Middle frontal gyrus (tissue), 1 donor: Measurements from ENCODE around the gene RAI1.
"Not testable (repeated sequence)": the region's sequence is repeated elsewhere in the genome, so short reads cannot be mapped to it uniquely, and the experiment has no call there.

Source experiments
- DNase-seq: peaks from one replicate; pipeline ENCODE4 v3.0.0-alpha.2; 2015; ENCODE audit warnings: low spot score; ENCODE audit errors: extremely low spot score

The RAI1 gene, protein sequence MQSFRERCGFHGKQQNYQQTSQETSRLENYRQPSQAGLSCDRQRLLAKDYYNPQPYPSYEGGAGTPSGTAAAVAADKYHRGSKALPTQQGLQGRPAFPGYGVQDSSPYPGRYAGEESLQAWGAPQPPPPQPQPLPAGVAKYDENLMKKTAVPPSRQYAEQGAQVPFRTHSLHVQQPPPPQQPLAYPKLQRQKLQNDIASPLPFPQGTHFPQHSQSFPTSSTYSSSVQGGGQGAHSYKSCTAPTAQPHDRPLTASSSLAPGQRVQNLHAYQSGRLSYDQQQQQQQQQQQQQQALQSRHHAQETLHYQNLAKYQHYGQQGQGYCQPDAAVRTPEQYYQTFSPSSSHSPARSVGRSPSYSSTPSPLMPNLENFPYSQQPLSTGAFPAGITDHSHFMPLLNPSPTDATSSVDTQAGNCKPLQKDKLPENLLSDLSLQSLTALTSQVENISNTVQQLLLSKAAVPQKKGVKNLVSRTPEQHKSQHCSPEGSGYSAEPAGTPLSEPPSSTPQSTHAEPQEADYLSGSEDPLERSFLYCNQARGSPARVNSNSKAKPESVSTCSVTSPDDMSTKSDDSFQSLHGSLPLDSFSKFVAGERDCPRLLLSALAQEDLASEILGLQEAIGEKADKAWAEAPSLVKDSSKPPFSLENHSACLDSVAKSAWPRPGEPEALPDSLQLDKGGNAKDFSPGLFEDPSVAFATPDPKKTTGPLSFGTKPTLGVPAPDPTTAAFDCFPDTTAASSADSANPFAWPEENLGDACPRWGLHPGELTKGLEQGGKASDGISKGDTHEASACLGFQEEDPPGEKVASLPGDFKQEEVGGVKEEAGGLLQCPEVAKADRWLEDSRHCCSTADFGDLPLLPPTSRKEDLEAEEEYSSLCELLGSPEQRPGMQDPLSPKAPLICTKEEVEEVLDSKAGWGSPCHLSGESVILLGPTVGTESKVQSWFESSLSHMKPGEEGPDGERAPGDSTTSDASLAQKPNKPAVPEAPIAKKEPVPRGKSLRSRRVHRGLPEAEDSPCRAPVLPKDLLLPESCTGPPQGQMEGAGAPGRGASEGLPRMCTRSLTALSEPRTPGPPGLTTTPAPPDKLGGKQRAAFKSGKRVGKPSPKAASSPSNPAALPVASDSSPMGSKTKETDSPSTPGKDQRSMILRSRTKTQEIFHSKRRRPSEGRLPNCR (N-terminal part only)

DNA sequence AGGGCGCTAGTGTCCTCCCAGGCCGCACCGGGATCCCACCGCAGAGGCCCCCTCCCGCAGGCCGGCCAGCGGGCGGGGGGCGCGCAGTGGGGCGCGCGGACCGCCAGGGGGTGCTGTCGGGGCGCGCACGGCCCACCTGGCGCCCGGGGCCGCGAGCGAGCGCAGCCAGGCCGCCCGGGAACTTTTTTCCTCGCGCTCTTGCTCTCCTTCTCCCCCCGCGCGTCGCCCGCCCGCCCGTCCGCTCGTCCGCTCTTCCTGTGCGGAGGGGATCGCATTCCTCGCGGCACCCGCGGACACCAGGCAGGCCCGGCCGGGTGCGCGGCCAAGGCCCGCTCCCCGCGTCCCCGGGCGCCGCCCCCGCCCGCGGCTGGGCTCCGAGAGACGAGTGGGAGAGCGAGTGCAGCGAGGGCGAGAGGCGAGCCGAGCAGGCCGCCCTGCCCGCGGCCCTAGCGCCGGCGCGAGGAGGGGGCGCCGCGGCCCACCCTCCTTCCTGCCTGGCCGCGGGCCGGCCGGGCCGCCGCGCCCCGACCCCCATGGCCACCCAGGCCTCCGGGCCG lies at the start of gene RAI1:
Gene RAI1, plus strand, starts transcription at position 272 of the 557 bp plus-strand sequence. CDS start 111,491 bp downstream, outside the sequence.
- DNase-seq = peak; percentile 61

DNA sequence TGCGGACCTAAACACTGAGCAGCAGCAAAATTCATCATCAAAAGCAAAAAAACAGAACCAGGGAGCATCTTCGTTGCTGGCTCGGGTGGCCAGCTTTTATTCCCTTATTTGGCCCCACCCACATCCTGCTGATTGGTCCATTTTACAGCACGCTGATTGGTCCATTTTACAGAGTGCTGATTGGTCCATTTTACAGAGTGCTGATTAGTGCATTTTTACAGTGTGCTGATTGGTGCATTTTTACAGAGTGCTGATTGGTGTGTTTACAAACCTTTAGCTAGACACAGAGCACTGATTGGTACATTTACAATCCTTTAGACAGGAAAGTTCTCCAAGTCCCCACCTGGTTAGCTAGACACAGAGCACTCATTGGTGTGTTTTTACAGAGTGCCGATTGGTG lies 48.6 kb upstream of the RAI1 start:
- DNase-seq = not testable (repeated sequence)

DNA sequence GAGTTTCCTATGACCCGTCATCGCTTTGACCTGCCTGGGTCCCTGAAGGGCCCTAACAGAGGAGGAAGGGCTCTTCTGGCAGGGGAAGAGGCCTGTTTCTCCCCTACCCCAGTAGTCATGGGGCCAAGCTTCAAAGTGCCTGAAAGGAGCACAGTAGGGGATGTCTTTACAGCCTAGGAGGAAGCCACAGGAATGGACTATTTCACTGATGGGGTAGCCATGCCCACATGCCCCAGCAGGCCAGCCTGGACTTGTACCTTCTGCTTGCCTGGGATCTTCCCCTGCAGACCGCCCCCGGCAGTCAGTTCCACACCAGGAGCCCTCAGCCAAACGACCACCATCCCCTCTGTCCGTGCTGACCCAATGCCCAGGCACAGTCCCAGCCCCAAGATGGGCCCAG lies 47.9 kb upstream of the RAI1 start:
- DNase-seq = no peak

DNA sequence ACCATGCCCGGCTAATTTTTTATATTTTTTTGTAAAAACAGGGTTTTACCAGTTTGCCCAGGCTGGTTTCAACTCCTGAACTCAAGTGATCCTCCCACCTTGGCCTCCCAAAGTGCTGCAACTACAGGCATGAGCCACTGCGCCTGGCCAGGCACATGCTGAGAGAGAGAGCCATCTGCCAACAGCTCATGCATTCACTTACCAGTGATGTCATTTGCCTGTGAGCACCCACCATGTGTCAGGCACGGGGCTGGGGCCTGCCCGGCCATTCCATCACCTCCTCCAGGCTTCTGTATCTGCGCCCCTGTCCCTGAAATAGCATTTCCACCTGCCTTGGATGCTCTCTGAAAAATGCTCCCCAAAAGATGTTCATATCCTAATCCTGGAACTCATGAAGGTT lies 46.1 kb upstream of the RAI1 start:
- no peak for DNase-seq

DNA sequence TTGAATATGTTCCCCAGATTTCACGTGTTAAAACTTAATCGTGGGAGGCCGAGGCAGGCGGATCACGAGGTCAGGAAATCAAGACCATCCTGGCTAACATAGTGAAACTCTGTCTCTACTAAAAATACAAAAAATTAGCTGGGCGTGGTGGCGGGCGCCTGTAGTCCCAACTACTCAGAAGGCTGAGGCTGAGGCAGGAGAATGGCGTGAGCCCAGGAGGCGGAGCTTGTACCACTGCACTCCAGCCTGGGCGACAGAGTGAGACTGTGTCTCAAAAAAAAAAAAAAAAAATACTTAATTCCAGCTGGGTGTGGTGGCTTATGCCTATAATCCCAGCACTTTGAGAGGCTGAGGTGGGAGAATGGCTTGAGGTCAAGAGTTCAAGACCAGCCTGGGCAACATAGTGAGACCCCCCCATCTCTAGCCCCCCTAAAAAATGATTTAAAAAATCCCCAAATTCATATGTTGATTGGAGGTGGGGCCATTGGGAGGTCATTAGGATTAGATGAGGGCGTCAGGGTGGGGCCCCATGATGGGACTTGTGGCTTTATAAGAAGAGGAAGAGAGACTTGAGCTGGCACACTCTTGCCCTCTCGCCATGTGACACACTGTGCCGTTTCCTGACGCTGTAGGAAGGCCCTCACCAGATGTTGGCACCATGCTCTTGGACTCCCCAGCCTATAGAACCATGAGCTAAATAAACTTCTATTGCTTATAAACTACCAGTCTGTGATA lies 45.6 kb upstream of the RAI1 start:
- not testable (repeated sequence) for DNase-seq

DNA sequence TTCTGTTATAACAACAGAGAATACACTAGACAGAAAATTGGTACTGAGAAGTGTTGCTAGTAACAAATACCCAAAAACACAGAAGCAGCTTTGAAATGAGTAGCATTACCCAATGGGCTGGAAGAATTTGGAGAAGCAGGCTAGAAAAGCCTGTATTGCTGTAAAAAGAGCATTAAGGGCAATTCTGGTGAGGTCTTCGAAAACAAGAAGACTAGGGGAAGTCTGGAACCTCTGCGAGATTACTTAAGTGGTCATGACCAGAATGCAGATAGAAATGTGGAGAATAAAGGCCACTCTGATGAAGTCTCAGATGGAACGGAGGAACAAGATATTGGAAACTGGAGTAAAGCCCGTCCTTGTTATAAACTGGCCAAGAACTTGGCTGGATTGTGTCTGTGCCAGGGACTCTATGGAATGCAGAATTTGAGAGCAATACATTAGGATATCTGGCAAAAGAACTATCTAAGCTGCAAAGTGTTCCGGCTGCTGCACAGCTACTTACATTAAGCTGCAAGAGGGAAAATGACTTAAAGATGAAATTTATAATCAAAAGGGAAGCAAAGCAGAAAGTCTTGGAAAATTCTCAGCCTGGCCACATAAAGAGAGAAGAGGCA lies 44.9 kb upstream of the RAI1 start:
- DNase-seq = no peak

DNA sequence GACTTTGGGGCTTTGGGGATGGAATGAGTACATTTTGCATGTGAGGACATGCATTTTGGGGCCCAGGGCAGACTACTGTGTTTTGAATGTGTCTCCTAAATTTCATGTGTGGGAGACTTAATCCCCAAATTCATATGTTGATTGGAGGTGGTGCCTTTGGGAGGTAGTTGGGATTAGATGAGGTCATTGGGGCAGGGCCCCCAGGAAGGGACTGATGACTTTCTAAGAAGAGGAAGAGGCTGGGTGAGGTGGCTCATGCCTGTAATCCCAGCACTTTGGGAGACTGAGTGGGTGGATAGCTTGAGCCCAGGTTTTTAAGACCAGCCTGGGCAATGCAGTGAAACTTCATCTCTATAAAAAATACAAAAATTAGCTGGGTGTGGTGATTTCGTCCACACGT lies 42.8 kb upstream of the RAI1 start:
- DNase-seq = no peak

DNA sequence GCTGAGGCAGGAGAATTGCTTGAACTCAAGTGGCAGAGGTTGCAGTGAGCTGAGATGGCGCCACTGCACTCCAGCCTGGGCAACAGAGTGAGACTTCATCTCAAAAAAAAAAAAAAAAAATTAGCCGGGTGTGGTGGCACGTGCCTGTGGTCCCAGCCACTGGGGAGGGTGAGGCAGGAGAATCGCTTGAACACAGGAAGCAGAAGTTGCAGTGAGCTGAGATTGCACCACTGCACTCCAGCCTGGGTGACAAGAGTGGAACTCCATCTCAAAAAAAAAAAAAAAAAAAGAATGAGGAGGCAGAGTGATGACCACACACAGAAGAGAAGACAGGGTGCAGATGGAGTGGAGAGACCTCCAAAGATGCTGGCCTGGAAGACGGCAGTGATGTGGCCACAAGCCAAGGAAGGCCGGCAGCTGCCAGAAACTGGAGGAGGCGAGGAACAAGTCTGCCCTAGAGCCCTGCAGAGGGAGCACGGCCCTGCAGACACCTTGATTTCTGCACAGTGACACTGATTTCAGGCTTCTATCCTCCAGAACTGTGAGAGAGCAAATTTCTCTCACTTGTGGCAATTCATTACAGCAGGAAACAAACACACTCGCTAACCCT lies 41.5 kb upstream of the RAI1 start:
- DNase-seq = not testable (repeated sequence)

DNA sequence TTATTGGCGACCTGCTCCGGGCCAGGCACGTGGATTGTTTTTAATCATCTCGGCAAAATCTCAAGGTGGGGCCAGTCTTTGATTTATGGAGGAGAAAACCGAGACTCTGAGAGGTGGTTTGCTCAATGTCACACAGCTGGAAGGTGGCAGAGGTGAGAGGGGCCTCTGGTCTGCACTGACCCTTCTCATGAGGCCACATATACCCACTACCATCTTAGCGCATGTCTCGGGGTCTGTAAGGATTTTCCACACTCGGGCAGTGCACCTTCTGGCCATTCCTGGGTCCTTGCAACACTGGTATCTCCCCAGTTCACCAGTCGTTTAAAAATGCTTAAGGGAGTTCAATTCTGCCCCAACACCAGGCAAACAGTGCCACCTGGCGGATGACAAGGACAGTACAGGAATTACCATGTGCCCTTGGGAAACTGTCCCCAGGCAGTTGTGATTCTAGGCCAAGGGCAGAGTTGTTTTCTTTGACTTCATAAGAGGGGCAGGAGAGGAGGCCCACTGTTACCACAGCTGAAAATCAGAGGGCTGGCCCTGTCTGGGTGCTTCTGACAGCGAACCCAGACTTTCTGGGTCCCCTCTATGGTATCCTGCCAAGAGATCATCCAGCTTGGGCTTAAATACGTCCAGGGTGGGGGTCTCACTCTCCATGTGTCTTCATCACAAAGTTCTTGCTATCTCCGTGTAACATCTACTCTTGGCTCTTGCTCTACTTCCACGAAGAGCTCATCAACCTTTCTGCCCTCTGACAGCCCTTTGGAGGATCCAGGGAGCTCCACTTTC lies 39.4 kb upstream of the RAI1 start:
- DNase-seq = peak; percentile 63

DNA sequence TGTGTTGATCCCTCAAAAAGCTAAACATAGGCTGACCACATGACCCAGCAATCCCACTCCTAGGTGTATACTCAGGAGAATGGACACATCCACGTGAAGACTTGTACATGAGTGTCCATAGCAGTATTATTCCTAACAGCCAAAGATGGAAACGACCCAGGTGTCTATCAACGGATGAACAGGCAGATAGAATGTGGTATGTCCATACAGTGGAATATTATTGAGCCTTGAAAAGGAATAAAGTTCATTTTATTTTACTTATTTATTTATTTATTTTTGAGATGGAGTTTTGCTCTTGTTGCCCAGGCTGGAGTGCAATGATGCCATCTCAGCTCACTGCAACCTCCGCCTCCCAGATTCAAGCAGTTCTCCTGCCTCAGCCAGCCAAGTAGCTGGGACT lies 36.1 kb upstream of the RAI1 start:
- not testable (repeated sequence) for DNase-seq

DNA sequence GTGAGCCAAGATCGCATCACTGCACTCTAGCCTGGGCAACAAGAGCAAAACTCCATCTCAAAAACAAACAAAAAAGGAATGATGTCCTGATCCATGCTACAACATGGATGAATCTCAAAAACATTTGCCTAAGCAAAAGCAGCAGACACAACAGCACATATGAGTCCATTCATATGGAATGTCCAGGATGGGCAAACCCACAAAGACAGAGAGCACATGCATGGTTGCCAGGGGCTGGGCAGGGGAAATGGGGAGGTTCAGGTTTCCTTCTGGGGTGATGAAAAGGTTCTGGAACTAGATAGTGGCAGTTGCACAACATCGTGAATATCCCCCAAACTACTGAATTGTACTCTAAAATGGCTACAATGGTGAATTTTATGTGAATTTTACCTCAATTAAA lies 35.3 kb upstream of the RAI1 start:
- DNase-seq = no peak

DNA sequence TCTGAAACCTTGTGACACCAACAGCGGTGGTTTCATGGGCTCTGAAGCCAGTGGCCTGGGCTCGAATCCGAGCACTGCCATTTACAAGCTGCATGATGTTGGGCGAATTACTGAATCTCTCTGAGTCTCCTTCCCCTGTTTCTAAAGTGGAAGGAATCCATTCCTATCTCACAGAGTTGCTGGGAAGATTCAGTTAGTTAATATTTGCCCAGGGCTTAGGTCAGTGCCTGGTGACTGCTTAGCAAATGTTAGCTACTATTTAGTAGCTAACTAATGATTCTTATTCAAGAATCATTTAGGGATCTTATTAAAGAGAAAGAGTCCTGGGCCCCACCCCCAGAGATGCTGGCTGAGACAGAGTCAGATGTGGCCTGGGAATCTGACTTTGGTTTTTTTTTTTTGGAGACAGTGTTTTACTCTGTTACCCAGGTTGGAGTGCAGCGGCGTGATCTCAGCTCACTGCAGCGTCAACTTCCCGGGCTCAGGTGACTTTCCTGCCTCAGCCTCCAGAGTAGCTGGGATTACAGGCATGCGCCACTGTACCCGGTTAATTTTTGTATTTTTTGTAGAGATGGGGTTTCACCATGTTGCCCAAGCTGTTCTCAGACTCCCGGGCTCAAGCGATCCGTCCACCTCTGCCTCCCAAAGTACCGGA lies 33.6 kb upstream of the RAI1 start:
- DNase-seq = no peak

DNA sequence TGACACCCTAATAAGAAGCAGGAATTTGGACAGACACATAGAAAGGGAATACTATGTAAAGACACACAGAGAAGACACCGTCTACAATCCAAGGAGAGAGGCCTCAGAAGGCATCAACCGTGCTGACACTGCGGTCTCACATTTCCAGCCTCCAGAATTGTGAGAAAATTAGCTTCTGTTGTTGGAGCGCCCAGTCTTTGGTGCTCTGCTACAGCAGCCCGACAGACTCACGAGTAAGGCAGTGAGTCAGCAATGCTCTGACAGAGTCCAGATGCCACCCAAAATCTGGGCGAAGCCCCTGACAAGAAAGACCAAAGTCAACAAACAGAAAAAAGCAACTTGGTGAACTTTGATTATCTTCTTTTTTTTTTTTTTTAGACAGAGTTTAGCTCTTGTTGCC lies 32.5 kb upstream of the RAI1 start:
- DNase-seq = no peak

DNA sequence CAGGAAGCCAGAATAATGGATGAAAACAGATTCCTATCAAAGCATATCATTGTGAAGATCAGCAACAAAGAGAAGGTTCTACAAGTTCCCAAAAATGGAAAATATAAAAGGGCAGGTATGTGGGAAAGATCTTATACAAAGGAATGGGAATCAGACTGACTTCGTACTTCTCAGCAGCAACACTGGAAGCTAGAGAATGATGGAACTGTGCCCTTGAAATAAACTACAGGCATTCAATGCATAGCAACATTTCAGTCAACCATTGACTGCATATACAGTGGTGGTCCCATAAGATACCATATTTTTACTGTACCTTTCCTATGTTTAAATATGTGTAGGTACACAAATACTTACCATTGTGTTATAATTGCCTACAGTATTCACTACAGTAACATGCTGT lies 30.3 kb upstream of the RAI1 start:
- DNase-seq = no peak

DNA sequence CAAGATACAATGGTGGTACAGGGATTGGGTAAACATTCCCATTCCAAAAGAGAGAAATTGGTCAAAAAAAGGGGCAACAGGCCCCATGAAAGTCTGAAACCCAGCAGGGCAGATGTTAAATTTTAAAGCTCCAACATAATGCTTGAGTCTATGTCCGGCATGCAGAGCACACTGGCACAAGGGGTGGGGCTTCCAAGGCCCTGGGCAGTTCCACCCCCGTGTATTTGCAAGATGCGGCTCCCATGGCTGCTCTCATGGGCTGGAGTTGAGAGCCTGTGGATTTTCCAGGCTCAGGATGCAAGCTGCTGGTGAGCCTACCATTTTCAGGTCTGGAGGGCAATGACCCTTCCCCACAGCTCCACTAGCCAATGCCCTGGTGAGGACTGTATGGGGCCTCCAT lies 27.9 kb upstream of the RAI1 start:
- no peak for DNase-seq

DNA sequence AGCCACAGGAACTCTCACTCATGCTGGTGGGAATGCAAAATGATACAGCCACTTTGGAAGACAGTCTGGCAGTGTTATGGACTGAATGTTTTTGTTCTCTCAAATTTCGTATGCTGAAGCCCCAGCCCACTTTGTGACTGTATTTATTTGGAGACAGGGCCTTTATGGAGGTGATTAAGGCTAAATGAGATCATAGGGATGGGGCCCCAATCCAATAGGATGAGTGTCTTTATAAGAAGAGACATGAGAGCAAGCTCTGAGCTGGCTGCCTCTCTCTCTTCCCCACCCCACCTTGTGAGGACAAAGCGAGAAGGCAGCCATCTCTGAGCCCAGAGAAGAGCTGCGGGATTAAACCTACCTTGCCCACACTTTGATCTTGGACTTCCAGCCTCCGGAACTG lies 21.9 kb upstream of the RAI1 start:
- DNase-seq = no peak

DNA sequence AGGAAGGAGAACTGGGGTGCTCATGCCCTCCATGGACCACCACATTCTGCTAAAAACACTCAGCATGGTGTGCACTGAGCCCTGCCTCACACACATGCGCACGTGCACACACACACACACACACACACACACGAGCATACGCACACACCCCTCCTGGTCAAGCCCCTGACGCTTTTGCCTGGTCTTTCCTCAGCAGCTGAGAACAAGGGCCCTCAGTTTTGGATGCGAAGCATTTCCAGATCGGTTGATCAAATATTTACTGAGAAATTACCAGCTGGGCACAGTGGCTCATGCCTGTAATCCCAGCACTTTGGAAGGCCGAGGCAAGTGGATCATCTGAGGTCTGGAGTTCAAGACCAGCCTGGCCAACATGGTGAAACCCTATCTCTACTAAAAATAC lies 20.1 kb upstream of the RAI1 start:
- no peak for DNase-seq

DNA sequence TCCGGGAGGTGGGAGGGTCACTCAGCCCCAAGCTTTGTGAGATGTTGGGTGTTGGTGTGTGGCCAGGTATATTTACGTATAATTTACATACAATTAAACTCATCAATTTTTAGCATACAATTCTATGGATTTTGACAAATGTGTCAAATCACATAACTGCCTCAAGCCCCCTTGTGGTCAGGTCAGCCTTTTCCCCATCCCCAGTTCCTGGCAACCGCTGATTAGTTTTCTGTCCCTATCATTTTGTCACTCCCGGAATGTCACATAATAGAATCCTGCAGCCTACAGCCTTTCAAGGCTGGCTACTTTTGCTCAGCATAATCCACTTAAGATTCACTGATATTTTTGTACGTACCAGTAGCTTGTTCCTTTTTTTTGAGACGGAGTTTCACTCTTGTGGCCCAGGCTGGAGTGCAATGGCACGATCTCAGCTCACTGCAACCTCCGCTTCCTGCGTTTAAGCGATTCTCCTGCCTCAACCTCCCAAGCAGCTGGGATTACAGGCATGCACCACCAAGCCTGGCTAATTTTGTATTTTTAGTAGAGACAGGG lies 19.3 kb upstream of the RAI1 start:
- no peak for DNase-seq
